Jurkat, Clone E6-1 (cell line): ENCODE data around the gene TAF1C.

Experiments used
- DNase-seq: peaks from one replicate; pipeline ENCODE4 v3.0.0-alpha.2; 2011; ENCODE audit warnings: low read depth, low spot score
- H3K4me3 ChIP-seq: 2 replicates; pipeline ENCODE4 v1.5.1; 2011; ENCODE audit warnings: mild to moderate bottlenecking, low read length, control low read depth, moderate library complexity

TAF1C gene

GRCh38 chr16:84138500-84138823 lies 48.4 kb downstream of the TAF1C start:
- H3K4me3 ChIP-seq: no peak overlapping the region

DNA sequence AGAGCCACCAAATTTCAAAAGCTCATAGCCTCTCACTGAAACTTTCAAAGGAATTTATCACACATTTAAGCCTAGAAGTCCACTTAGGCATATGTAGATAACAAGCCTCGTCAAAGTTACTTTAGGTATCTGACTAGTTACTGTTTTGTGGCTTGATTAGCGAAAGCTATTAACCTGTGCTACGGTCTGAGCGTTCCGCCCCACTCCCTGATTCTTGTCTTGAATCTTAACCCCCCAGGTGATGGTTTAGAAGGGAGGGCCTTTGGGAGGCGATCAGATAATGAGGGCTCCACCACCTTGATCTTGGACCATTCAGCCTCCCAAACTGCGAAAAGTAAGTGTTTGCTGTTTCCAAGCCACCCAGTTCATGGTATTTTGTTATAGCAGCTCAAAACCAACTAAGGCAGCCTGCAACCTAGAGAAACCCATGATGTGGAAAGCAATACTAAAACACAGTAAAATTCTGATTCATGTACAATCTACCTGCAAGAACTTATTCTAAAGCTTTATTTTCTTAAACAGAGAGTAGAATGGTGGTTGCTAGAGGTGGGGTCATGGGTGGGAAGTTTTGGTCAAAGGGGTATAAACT lies 49.0 kb downstream of the TAF1C start:
- DNase-seq: no peak
- H3K4me3 ChIP-seq: no peak overlapping the region

More at GRCh38 chr16:84138500-84138823, 48.4 kb downstream of the TAF1C start:
- DNase-seq: no peak

DNA sequence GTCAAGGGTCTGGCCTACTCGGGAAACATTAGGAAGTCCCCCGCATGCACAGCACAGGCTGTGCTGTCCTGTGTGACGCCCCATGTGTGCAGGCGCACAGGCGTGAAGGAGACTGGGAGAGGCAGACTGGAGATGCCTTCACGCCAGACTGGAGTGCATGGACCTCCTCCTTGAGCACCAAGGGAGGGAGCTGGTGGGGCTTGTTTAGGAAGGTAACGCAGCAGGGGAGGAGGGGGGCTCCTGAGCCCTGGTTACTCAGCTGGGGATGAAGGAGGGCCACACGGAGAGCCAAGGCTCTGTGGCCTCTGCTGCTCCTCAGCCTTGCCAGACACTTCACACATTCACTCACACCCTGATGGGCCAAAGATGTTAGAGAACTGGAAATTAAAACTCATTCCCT lies 49.6 kb downstream of the TAF1C start:
- no peak overlapping the region for H3K4me3 ChIP-seq
- DNase-seq: no peak

- H3K4me3 ChIP-seq: no peak overlapping the region
- DNase-seq: no peak
These were observed 50.3 kb downstream of the TAF1C start for GRCh38 chr16:84136331-84137125.

GRCh38 chr16:84132527-84133285 lies 54.2 kb downstream of the TAF1C start:
- DNase-seq: no peak
- no peak overlapping the region for H3K4me3 ChIP-seq

- DNase-seq: no peak
- H3K4me3 ChIP-seq: no peak overlapping the region
These were observed 55.7 kb downstream of the TAF1C start for GRCh38 chr16:84131117-84131516.
